NOMO-1 treated with DMSO at 0.1 percent for 48 hours (cell line): ENCODE data around the gene STKLD1.
"Not testable (repeated sequence)": the region's sequence is repeated elsewhere in the genome, so short reads cannot be mapped to it uniquely, and the experiment has no call there.

Source experiments
- DNase-seq: peaks from one replicate; lab custom pipeline; 2025; ENCODE audit not compliant: unreplicated experiment; lab: John Stamatoyannopoulos, UW

Gene STKLD1

DNA sequence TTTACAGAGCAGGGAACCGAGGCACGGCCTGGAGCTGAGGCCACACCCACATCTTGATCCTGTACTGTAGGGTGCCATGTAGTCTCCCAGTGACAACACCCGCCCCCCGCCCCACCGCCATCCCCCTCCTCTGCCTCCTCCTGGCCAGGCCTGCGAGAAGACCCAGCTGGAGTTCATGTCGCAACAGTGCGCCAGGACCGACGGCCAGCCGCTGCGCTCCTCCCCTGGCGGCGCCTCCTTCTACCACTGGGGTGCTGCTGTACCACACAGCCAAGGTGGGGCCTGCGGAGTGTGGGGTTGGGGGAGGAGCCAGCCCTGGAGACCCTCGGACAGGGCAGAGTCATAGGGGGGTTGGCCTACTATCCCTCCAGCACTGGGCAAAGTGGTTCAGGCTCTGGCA is 60.5 kb downstream of the STKLD1 start:
- DNase-seq, result no peak

DNA sequence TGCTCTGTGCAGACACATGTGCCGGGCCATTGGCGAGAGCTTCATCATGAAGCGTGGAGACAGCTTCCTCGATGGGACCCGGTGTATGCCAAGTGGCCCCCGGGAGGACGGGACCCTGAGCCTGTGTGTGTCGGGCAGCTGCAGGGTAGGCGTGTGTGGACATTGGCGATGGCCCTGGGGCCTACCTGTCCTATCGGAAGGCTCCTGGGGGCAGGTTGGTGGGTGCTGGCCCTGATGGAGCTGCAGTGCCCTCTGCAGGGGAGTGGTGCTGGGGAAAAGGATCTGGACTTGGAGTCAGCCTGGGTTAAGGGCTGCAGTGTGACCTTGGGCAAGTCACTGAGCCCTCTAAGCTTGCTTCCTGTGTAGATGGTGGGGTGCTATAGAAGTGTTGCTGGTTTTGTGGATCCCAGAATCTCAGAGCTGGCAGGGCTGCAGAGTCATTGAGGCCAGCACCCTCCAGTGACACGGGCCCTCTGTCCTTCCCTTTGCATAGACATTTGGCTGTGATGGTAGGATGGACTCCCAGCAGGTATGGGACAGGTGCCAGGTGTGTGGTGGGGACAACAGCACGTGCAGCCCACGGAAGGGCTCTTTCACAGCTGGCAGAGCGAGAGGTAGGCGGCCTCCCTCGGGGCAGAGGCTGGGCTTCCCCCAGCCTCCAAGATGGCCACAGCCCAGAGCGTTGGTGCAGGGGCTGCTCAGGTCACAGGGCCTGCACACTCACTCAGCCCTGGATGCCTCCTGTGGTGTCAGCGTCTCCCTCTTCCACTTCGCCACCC is 61.8 kb downstream of the STKLD1 start:
- DNase-seq, result no peak

DNA sequence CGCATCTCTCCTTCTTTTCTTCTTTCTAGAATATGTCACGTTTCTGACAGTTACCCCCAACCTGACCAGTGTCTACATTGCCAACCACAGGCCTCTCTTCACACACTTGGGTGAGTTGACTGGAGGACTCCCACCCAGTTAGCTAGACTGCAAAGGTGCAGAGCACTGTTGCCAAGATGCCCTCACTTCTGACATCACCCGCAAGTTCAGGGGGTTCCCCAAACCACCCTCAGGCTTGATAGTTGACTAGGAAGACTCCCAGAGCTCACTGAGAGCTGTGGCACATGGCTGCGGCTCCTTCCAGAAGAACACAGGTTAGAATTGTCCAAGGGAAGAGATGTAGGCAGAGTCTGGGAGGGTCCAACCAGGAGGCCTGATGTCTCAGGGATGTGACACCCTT is 63.2 kb downstream of the STKLD1 start:
- DNase-seq, result no peak

DNA sequence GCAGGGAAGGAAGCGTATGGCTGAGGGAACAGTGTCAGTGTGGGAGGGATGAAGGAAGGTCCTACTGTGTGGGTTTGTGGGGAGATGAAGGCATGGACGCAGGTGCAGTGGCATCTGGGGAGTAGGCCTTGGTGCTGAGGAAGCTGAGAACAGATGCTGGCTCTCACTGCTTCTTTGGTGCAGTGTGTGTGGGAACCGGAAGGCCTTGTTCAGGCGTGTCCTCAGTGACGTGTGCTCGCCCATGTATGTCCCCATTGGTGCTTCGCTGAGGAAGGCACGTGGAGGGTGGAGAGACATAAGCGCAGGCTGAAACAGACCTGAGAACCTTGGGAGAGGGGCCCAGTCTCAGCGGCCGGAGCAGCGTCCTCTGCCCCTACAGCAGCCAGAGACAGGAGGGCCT is 64.7 kb downstream of the STKLD1 start:
- DNase-seq, result no peak

DNA sequence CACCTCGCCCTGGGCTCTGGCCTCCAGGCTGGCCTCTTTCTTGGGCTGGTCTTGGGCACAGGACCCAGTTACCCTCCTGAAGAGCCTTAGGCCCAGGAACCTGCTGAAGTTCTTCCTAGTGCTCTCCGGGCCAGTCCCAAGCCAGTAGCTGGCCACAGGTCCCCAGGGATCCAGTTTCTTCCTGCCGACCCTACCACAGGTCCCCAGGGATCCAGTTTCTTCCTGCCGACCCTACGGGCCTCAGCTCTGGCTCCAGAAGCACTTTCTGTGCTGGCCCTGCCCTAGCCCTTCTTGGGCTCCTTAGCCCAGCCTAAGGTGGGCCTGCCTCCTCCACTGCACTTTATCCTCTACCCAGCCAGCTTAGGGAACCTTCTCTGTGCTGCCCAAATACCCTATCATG is 65.4 kb downstream of the STKLD1 start:
- no peak for DNase-seq

DNA sequence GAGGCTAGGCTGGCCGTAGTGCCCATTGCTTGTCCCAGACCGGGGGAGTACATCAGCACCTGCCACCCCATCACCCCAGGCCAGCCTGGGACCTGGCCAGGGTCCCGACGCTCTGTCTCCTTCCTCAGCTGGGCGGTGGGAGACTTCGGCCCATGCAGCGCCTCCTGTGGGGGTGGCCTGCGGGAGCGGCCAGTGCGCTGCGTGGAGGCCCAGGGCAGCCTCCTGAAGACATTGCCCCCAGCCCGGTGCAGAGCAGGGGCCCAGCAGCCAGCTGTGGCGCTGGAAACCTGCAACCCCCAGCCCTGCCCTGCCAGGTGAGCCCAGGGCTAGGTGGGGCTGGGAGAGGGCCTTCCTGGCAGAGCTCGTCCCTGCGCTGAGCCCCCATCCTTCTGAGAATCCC is 67.1 kb downstream of the STKLD1 start:
- DNase-seq, result no peak

DNA sequence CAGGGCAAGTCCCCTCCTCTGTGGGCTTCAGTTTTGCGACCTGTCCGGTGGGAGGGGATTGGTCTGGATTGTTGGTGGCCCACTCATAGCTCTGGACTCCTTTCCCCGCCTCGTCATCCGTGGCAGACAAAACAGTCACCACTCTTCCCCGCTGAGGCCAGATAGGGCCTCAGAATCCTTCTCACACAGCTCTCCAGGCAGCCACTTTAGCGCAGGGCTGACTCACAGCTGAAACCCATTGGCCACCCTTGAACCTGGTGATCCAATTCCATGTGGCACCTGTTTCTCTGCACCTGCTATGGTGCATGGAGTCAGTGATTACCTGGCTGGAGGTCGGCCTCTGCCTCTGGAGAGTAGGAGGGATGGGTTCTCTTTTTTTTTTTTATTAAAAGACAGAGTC is 67.8 kb downstream of the STKLD1 start:
- DNase-seq, result no peak

DNA sequence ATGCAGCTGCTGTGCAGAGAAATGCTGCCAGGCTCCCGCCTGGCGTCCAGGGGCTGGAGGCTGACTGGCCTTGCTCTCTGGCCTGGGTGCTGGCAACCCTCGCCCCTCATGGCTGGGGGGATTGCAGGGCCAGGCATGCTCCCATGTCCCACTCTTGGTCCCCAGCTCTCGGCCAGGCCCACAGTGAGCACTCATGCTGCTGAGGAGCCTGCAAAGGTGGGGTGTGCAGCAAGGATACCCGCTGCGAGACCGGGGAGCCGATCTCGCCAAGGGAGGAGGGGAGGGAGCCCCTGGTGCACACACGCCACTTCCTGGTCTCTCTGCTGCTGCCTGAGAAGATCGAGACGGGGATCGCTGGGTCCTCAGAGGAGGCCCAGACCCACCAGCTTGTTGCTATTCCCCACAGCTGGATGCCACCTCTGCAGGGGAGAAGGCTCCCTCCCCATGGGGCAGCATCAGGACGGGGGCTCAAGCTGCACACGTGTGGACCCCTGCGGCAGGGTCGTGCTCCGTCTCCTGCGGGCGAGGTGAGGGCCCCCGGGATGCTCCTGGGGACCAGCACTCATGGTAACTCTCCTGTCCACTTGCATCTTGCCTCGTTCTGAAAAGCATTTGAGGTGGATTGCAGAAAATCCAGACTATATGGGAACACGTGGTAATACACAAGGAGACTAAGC is 69.3 kb downstream of the STKLD1 start:
- no peak for DNase-seq

DNA sequence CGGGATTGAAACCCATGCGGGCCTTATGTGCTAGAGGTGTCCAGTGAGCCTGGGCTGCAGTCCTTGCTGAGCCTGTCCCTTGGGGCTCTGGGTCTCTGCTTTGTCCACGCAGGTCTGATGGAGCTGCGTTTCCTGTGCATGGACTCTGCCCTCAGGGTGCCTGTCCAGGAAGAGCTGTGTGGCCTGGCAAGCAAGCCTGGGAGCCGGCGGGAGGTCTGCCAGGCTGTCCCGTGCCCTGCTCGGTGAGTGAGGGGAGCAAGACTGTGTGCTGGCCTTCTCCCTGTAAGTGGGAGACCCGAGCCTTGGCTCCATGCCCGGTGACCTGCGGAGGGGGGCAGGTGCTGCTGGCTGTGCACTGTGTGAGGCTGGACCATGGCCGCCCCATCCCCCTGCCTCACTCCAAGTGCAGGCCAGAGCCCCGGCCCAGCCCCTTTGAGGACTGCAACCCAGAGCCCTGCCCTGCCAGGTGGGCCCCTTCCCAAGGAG is 72.4 kb downstream of the STKLD1 start:
- DNase-seq, result no peak

DNA sequence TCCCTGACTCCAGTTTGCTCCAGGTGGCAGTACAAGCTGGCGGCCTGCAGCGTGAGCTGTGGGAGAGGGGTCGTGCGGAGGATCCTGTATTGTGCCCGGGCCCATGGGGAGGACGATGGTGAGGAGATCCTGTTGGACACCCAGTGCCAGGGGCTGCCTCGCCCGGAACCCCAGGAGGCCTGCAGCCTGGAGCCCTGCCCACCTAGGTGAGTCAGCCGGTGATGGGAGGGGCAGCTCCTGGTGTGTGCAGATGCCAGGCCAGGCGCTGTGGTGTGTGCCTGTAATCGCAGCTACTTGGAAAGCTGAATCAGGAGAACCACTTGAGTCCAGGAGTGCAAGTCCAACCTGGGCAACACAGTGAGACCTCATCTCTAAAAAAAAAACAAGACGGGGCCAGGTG is 73.6 kb downstream of the STKLD1 start:
- DNase-seq, result no peak

DNA sequence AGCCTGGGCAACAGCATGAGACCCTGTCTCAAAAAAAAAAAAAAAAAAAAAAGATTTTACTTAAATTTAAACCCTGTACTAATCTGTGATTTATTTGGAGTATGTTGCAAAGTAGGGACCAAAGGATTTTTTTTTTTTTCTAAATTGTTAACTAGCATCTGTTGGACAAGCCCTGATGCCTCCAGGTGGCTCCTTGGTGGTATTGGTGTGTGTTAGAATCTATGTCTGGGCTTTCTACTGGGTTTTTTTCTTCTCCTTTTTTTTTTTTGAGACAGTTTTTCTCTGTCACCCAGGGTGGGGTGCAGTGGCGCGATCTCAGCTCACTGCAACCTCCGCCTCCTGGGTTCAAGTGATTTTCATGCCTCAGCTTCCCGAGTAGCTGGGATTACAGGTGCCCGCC is 75.7 kb downstream of the STKLD1 start:
- DNase-seq, result not testable (repeated sequence)

DNA sequence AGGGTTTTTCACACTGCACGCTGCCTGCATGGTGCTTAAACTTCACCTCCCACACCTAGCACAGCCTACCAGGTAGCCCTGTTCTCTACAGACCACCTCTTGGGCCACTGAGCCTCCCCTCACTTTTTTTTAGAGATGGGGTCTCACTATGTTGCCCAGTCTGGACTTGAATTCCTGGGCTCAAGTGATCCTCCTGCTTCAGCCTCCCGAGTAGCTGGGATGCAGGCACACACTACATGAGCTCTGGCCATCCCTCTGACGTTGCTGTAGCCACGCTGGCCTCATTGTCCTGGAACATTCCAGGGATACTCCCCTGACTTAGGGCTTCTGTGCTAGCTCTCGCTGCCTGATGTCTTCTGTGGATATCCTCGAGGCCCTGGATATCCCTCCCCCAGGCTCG is 76.4 kb downstream of the STKLD1 start:
- DNase-seq, result no peak

DNA sequence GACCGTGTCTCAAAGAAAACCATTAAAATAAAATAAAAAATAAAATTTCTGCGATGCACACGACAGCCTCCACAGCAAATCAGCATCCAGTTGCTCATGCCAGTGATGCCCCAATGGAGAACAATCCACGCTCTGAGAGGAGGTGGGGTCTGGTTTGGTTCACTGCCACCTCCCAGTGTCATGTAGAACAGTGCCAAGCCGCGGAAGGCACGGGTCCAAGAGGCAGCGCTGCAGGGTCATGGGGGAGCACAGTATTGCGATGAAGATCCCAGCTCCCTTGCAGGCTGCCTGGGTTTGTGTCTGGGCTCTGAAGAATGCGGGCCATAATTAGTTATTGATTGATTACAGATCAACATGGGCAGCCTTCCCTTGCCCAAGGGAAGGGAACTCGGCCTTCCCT is 77.5 kb downstream of the STKLD1 start:
- DNase-seq, result no peak

DNA sequence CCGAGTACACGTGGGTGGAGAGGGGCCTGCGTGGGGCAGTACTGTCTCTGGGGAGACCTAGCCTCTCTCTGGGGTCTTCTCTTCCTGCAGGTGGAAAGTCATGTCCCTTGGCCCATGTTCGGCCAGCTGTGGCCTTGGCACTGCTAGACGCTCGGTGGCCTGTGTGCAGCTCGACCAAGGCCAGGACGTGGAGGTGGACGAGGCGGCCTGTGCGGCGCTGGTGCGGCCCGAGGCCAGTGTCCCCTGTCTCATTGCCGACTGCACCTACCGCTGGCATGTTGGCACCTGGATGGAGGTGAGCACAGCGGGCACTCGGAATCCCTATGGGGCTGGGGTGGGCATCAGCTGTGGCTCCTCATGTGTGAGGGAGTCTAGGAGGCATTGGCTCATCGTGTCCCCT is 78.2 kb downstream of the STKLD1 start:
- DNase-seq, result no peak

DNA sequence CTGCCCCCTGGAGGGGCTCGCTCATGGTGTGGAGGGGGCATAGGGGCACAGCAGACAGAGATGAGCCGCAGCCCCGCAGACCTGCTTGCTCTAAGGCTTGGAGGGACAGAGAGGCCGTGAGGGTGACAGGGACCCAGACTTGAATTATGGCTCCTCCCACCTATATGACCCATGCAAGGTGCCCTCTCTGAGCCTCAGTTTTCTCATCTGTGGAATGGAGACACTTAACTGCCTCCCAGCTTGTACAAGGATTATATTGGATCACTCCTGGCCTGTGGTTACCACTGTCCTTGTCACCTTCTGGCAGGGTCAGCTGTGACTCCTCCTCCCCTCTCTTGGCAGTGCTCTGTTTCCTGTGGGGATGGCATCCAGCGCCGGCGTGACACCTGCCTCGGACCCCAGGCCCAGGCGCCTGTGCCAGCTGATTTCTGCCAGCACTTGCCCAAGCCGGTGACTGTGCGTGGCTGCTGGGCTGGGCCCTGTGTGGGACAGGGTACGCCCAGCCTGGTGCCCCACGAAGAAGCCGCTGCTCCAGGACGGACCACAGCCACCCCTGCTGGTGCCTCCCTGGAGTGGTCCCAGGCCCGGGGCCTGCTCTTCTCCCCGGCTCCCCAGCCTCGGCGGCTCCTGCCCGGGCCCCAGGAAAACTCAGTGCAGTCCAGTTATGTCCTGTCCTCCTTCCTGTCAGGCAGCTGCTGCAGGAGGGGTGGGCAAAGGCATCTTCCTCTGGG is 78.9 kb downstream of the STKLD1 start:
- DNase-seq, result no peak
